Naive thymus-derived CD4-positive, alpha-beta T cell (primary cell): ENCODE measurements around the gene P2RY6. TPM values are rescaled to one million over a fixed set of nuclear protein-coding genes. Genes with fewer than 3 reads are reported as not detected.
A peak's percentile ranks its signal among the peaks of the same experiment; 100 is the strongest.

Experiments
- ATAC-seq: fragments of 150-1000 bp; cut with Tn5 transposase; 2 replicates; pipeline ENCODE4 v1.10.0; 2021; ENCODE audit warnings: mild to moderate bottlenecking, moderate library complexity
- CTCF ChIA-PET: fragments of 350-600 bp; sonication (Branson Sonifier 250); formaldehyde crosslinking; loops from one replicate; lab custom pipeline; 2021; ENCODE audit warnings: antibody characterized with exemption; lab: Charles Lee
- POLR2A ChIA-PET: fragments of 350-600 bp; sonication (Branson Sonifier 250); formaldehyde crosslinking; loops from one replicate; lab custom pipeline; 2021; ENCODE audit warnings: antibody characterized with exemption, inconsistent platforms; lab: Charles Lee
- DNase-seq, 9 donors: peaks; one replicate each; pipeline versions ENCODE4 v3.0.0 to v3.0.0-alpha.2; 2020 to 2022; ENCODE audit warnings: mixed read lengths in 1 of 9
- H3K27ac ChIP-seq: one replicate; pipeline ENCODE4 v1.7.0; 2013; ENCODE audit warnings: mild to moderate bottlenecking, low read depth, low read length, moderate library complexity
- H3K27me3 ChIP-seq, 2 donors: one replicate each; pipeline ENCODE4 v1.7.0; 2013; ENCODE audit warnings: low read length in 2 of 2, mild to moderate bottlenecking in 2 of 2, moderate library complexity in 2 of 2; ENCODE audit not compliant: control insufficient read depth in 2 of 2, insufficient read depth in 2 of 2
- H3K36me3 ChIP-seq, 3 experiments: 1 replicate in 2 of 3; 2 replicates in 1 of 3; pipeline ENCODE4 v1.7.0; 2013; ENCODE audit warnings: low read length in 3 of 3, mild to moderate bottlenecking in 3 of 3, moderate library complexity in 1 of 3; ENCODE audit not compliant: insufficient read depth in 3 of 3, control insufficient read depth in 2 of 3
- H3K4me1 ChIP-seq, 2 donors: one replicate each; pipeline ENCODE4 v1.7.0; 2013; ENCODE audit warnings: low read length in 2 of 2, mild to moderate bottlenecking in 2 of 2, moderate library complexity in 1 of 2; ENCODE audit not compliant: control insufficient read depth in 2 of 2, insufficient read depth in 2 of 2
- H3K4me3 ChIP-seq: 2 replicates; pipeline ENCODE4 v1.7.0; 2013; ENCODE audit warnings: mild to moderate bottlenecking, low read length
- H3K9me3 ChIP-seq, 3 experiments: 1 replicate in 2 of 3; 2 replicates in 1 of 3; pipeline ENCODE4 v1.7.0; 2013; ENCODE audit warnings: low read length in 3 of 3; ENCODE audit not compliant: control insufficient read depth in 2 of 3
- H3K27ac Mint-ChIP-seq, 9 donors: one replicate each; pipeline ENCODE4 v1.8.0; 2020 to 2022; ENCODE audit warnings: mixed read lengths in 9 of 9, mild to moderate bottlenecking in 8 of 9, moderate library complexity in 5 of 9, inconsistent platforms in 2 of 9
- H3K27me3 Mint-ChIP-seq, 5 donors: one replicate each; pipeline ENCODE4 v1.8.0; 2021 to 2022; ENCODE audit warnings: mixed read lengths in 5 of 5, mild to moderate bottlenecking in 1 of 5
- H3K36me3 Mint-ChIP-seq, 5 donors: one replicate each; pipeline ENCODE4 v1.8.0; 2020 to 2022; ENCODE audit warnings: mixed read lengths in 5 of 5, mild to moderate bottlenecking in 3 of 5, inconsistent platforms in 1 of 5
- H3K4me1 Mint-ChIP-seq, 7 donors: one replicate each; pipeline ENCODE4 v1.8.0; 2020 to 2022; ENCODE audit warnings: mixed read lengths in 7 of 7, mild to moderate bottlenecking in 3 of 7, inconsistent platforms in 1 of 7
- H3K4me3 Mint-ChIP-seq, 10 donors: one replicate each; pipeline ENCODE4 v1.8.0; 2020 to 2022; ENCODE audit warnings: mild to moderate bottlenecking in 10 of 10, mixed read lengths in 10 of 10, moderate library complexity in 6 of 10, inconsistent platforms in 2 of 10
- H3K9me3 Mint-ChIP-seq, 11 donors: one replicate each; pipeline ENCODE4 v1.8.0; 2020 to 2022; ENCODE audit warnings: mixed read lengths in 11 of 11, mild to moderate bottlenecking in 4 of 11, inconsistent platforms in 1 of 11, moderate library complexity in 1 of 11
- intact Hi-C, 2 donors: fragments of 100-400 bp; cut with micrococcal nuclease; formaldehyde crosslinking; loops; one replicate each; pipeline ENCODE4 v1.15.1; 2023
- polyA plus RNA-seq, 2 donors: library from polyadenylated mRNA; unstranded; fragments of 300-500 nt; fragmentation: Illumina TruSeq; gene quantifications; one replicate each; pipeline ENCODE4 v1.2.3, GENCODE V29; 2021
- total RNA-seq, 6 experiments: library from RNA in 5 of 6; stranded (reverse) in 5 of 6; gene quantifications; 1 replicate in 5 of 6; 2 replicates in 1 of 6; pipeline ENCODE4 v1.2.3 and lab custom pipeline; 2021 to 2026

Gene P2RY6
- total and polyA plus RNA-seq, 7 experiments from 2014 or later: 0.34 to 1.8 (median 0.92) TPM; not detected in 4

GRCh38 chr11:73310661-73311393 is 38.7 kb downstream of the P2RY6 start:
- no peak overlapping the region for H3K27ac ChIP-seq
- no peaks in the 10 kb centered on the region for H3K36me3 ChIP-seq
- H3K27me3 Mint-ChIP-seq: peaks cover 0 to 36% (median 7%) of the 10 kb centered on the region in 5 donors
- H3K27ac Mint-ChIP-seq: no peak overlapping the region
- peaks cover 8 to 22% (median 12%) of the 10 kb centered on the region in 7 donors for H3K4me1 Mint-ChIP-seq
- no peaks in the 10 kb centered on the region for H3K36me3 Mint-ChIP-seq
- intact Hi-C loops: no loop called here
- H3K9me3 Mint-ChIP-seq: peaks cover 0 to 3% (median 0%) of the 10 kb centered on the region in 11 donors
- ChIA-PET POLR2A (no interaction called here), CTCF (interaction anchor here (0.8 to 1.8 kb wide), 2 partner anchors 25 to 1210 kb away, joined by 3 to 8 read pairs; no protein-coding TSS in a partner anchor)
- no peaks in the 10 kb centered on the region for H3K9me3 ChIP-seq
- H3K27me3 ChIP-seq: peaks cover 0 to 4% of the 10 kb centered on the region in 2 donors
- no peak overlapping the region for H3K4me3 ChIP-seq
- peaks cover 4 to 5% of the 10 kb centered on the region in 2 donors for H3K4me1 ChIP-seq
- ATAC-seq (no peak), DNase-seq (no peak)
- no peak overlapping the region for H3K4me3 Mint-ChIP-seq

GRCh38 chr11:73311394-73311869 is 39.3 kb downstream of the P2RY6 start:
- H3K9me3 Mint-ChIP-seq: peaks cover 0 to 3% (median 0%) of the 10 kb centered on the region in 11 donors
- no peaks in the 10 kb centered on the region for H3K36me3 Mint-ChIP-seq
- no peak overlapping the region for H3K27ac Mint-ChIP-seq
- H3K36me3 ChIP-seq: no peaks in the 10 kb centered on the region
- ChIA-PET CTCF (interaction anchor here (0.8 kb wide), 1 partner anchor 1210 kb away, joined by 3 read pairs; no protein-coding TSS in a partner anchor), POLR2A (no interaction called here)
- intact Hi-C loops: no loop called here
- peaks cover 0 to 4% of the 10 kb centered on the region in 2 donors for H3K27me3 ChIP-seq
- H3K27ac ChIP-seq: no peak overlapping the region
- H3K4me1 ChIP-seq: peaks cover 4 to 5% of the 10 kb centered on the region in 2 donors
- no peak overlapping the region for H3K4me3 ChIP-seq
- H3K4me1 Mint-ChIP-seq: peaks cover 8 to 21% (median 10%) of the 10 kb centered on the region in 7 donors
- H3K4me3 Mint-ChIP-seq: no peak overlapping the region
- peaks cover 0 to 32% (median 7%) of the 10 kb centered on the region in 5 donors for H3K27me3 Mint-ChIP-seq
- H3K9me3 ChIP-seq: no peaks in the 10 kb centered on the region
- DNase-seq (no peak), ATAC-seq (no peak)

DNA sequence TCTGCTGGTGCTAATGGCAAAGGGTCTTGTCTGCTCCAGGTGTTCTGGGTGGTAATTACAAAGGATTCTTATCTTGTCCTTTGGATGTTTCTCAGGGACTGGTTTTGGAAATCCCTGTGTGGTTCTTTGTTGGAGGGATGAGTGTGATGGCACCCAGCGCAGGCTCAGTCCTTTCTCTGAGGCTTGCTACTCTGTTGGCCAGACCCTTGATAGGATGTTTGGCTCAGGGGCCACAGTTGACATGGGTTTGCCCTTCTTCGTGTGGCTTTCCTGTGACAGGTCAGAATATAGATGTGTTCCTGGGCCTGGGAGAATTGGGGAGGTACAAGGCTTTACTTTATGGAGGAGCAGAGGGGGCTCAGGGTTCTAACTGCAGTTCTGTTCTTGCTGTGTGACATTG is 39.9 kb downstream of the P2RY6 start:
- no peak for DNase-seq
- POLR2A ChIA-PET: no interaction called here
- Histone ChIP-seq H3K27me3 (peaks cover 0 to 4% of the 10 kb centered on the region in 2 donors), H3K4me3 (no peak overlapping the region), H3K4me1 (peaks cover 1 to 2% of the 10 kb centered on the region in 2 donors), H3K27ac (no peak overlapping the region), H3K36me3 (no peaks in the 10 kb centered on the region), H3K9me3 (no peaks in the 10 kb centered on the region)
- no peak for ATAC-seq
- peaks cover 4 to 15% (median 5%) of the 10 kb centered on the region in 7 donors for H3K4me1 Mint-ChIP-seq
- H3K27ac Mint-ChIP-seq: no peak overlapping the region
- CTCF ChIA-PET: interaction anchor here (0.8 kb wide), 1 partner anchor 1211 kb away, joined by 3 read pairs; no protein-coding TSS in a partner anchor
- intact Hi-C loops: no loop called here
- no peaks in the 10 kb centered on the region for H3K36me3 Mint-ChIP-seq
- H3K27me3 Mint-ChIP-seq: peaks cover 0 to 27% (median 5%) of the 10 kb centered on the region in 5 donors
- H3K4me3 Mint-ChIP-seq: peak overlapping the region in 2 of 10 donors; percentile 6 to 12
- H3K9me3 Mint-ChIP-seq: peaks cover 0 to 1% (median 0%) of the 10 kb centered on the region in 11 donors

- Mint-ChIP-seq H3K27me3 (peaks cover 0 to 23% (median 0%) of the 10 kb centered on the region in 5 donors), H3K4me3 (no peak overlapping the region), H3K4me1 (peaks cover 0 to 11% (median 0%) of the 10 kb centered on the region in 7 donors), H3K27ac (no peak overlapping the region), H3K36me3 (no peaks in the 10 kb centered on the region), H3K9me3 (no peaks in the 10 kb centered on the region)
- intact Hi-C loops: no loop called here
- ChIA-PET POLR2A (no interaction called here), CTCF (interaction anchor here (1.2 kb wide), 1 partner anchor 24 kb away, joined by 3 read pairs; no protein-coding TSS in a partner anchor)
- Histone ChIP-seq H3K9me3 (no peaks in the 10 kb centered on the region), H3K27ac (no peak overlapping the region), H3K4me3 (no peak overlapping the region), H3K27me3 (peaks cover 0 to 4% of the 10 kb centered on the region in 2 donors), H3K36me3 (no peaks in the 10 kb centered on the region), H3K4me1 (no peaks in the 10 kb centered on the region)
- DNase-seq: no peak
- no peak for ATAC-seq
Observed at GRCh38 chr11:73312851-73313327, 40.8 kb downstream of the P2RY6 start.

DNA sequence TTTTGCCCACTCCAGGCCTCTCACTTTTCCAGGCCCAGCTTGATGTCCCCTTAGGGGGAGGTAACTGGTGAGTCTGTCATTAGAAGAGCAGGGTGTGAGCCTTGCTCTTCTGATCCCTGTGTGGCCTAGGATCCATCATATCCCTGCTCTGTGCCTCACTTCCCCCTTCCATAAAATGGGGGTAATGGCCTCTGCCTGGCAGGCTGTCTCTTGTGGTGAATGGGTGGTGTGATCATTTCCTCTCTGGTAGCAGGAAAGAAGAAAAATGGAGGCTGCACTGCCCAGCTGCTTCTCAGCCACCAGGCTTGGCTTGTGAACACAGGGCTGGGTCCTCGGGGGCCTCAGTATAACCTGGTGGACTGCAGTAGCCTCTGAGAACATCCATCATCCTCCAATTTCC is 41.5 kb downstream of the P2RY6 start:
- Mint-ChIP-seq H3K27ac (peak overlapping the region in 1 of 9 donors; percentile 39), H3K27me3 (peaks cover 0 to 23% (median 0%) of the 10 kb centered on the region in 5 donors), H3K4me3 (no peak overlapping the region), H3K9me3 (no peaks in the 10 kb centered on the region), H3K36me3 (no peaks in the 10 kb centered on the region), H3K4me1 (peaks cover 0 to 11% (median 0%) of the 10 kb centered on the region in 7 donors)
- POLR2A ChIA-PET: no interaction called here
- ATAC-seq: no peak
- no peaks in the 10 kb centered on the region for H3K36me3 ChIP-seq
- intact Hi-C loops: no loop called here
- H3K4me3 ChIP-seq: no peak overlapping the region
- CTCF ChIA-PET: interaction anchor here (1.2 kb wide), 1 partner anchor 23 kb away, joined by 3 read pairs; no protein-coding TSS in a partner anchor
- H3K27ac ChIP-seq: no peak overlapping the region
- no peaks in the 10 kb centered on the region for H3K4me1 ChIP-seq
- no peaks in the 10 kb centered on the region for H3K9me3 ChIP-seq
- no peaks in the 10 kb centered on the region for H3K27me3 ChIP-seq
- DNase-seq: no peak

DNA sequence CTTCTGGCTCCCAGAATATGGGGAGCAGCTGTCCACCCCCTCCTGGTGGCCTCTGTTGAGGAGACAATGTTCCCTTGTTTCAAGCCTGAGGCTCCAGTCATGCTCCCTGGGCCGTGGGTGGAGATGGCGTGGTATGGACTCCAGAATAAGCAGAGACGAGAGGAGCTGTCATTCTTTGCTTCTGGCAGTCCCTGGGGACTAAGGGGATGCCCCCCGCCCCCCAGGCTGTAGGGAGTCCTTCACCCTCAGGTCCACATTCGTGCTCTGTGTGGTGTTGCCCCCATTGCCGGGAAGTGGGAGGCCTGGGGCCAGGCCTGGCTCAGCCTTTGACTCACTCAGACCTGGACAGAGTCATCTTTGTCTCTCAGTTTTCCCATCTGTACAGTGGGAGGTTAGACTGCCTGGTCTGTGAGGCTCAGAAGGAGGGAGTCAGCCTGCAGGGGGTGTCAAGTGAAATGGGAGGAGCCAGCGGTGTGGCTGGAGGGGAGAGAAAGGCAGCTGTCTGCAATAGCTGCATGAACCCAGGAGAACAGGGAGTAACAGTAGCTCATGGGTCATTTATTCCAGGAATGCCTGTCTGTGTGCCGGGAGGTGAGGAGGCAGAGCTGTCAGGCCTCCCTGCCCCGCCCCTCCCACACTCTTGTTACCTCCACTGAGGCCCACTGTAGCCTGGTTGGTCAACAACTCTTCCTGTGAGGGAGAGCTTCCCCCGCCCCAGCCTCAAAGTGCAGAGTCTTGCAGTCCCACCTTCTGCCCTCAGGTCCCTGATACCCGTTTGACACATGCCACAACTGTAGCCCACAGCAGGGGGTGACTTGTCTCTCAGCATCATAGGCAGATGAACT is 42.2 kb downstream of the P2RY6 start:
- H3K9me3 Mint-ChIP-seq: no peaks in the 10 kb centered on the region
- ChIA-PET CTCF (interaction anchor here (1.2 kb wide), 1 partner anchor 23 kb away, joined by 3 read pairs; no protein-coding TSS in a partner anchor), POLR2A (no interaction called here)
- H3K4me3 Mint-ChIP-seq: no peak overlapping the region
- no peak overlapping the region for H3K27ac Mint-ChIP-seq
- Histone ChIP-seq H3K4me1 (no peaks in the 10 kb centered on the region), H3K36me3 (no peaks in the 10 kb centered on the region), H3K9me3 (no peaks in the 10 kb centered on the region), H3K4me3 (no peak overlapping the region), H3K27ac (no peak overlapping the region), H3K27me3 (no peaks in the 10 kb centered on the region)
- peaks cover 0 to 11% (median 0%) of the 10 kb centered on the region in 7 donors for H3K4me1 Mint-ChIP-seq
- intact Hi-C loops: no loop called here
- DNase-seq (no peak), ATAC-seq (peak; percentile 30)
- peaks cover 0 to 3% (median 0%) of the 10 kb centered on the region in 5 donors for H3K36me3 Mint-ChIP-seq
- peaks cover 0 to 23% (median 0%) of the 10 kb centered on the region in 5 donors for H3K27me3 Mint-ChIP-seq
